AG09309 (cell line): ENCODE measurements around the gene SPEN.
"Not testable (repeated sequence)": the region's sequence is repeated elsewhere in the genome, so short reads cannot be mapped to it uniquely, and the experiment has no call there.

Experiments used
- DNase-seq: peaks from one replicate; pipeline ENCODE4 v3.0.0-alpha.2; 2010; ENCODE audit warnings: low read depth
- H3K4me3 ChIP-seq: 2 replicates; pipeline ENCODE4 v1.5.1; 2011; ENCODE audit warnings: mild to moderate bottlenecking, low read depth, low read length, moderate library complexity; ENCODE audit not compliant: control insufficient read depth
- TF ChIP-seq, protein P1 (sequence below): IDR thresholded peaks from 2 replicates; pipeline ENCODE4 v1.5.1; 2011; ENCODE audit warnings: mild to moderate bottlenecking, low read depth, low read length, inconsistent platforms; ENCODE audit not compliant: insufficient read depth, control insufficient read depth; ENCODE audit errors: missing control alignments

The SPEN gene

DNA sequence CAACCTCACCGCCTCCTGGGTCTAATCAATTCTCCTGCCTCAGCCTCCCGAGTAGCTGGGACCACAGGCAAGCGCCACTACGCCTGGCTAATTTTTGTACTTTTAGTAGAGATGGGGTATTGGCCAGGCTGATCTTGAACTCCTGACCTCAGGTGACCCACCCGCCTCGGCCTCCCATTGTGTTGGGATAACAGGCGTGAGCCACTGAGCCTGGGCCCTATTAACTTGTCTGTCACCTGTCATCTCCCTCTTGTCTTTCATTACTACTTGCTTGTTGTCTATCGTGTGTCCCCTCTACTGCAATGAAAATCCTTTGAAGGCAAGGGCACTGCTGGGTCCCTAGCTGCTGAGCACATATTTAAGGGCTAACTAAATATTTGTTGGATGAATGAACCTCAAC lies 43.4 kb upstream of the SPEN start:
- DNase-seq: no peak
- TF ChIP-seq, protein P1, sequence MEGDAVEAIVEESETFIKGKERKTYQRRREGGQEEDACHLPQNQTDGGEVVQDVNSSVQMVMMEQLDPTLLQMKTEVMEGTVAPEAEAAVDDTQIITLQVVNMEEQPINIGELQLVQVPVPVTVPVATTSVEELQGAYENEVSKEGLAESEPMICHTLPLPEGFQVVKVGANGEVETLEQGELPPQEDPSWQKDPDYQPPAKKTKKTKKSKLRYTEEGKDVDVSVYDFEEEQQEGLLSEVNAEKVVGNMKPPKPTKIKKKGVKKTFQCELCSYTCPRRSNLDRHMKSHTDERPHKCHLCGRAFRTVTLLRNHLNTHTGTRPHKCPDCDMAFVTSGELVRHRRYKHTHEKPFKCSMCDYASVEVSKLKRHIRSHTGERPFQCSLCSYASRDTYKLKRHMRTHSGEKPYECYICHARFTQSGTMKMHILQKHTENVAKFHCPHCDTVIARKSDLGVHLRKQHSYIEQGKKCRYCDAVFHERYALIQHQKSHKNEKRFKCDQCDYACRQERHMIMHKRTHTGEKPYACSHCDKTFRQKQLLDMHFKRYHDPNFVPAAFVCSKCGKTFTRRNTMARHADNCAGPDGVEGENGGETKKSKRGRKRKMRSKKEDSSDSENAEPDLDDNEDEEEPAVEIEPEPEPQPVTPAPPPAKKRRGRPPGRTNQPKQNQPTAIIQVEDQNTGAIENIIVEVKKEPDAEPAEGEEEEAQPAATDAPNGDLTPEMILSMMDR: no peak
- H3K4me3 ChIP-seq: no peak overlapping the region

DNA sequence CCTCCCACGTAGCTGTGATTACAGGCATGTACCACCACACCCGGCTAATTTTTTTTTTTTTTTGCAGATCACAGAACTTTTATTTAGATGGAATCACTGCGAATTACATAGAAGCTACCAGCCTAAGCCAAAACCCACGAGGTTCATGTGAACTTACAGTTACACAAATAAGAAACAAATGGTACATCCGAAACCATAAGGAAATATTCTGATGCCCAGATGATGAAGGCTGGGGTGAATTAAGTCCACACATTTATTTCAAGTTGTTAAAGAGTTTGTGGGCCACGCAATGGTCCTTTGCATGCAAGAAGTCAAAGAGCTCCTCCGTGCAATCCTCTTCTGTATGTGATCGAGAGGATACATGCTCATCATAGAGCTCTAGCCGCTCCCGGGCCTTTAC lies 40.4 kb upstream of the SPEN start:
- no peak for DNase-seq
- TF ChIP-seq, protein P1: no peak
- H3K4me3 ChIP-seq: no peak overlapping the region

GRCh38 chr1:15807549-15807948 lies 40.0 kb upstream of the SPEN start, which contains the start of gene UQCRHL:
Gene UQCRHL (minus strand): TSS chr1:15807649. CDS start chr1:15807649, 0 bp downstream.
- not testable (repeated sequence) for H3K4me3 ChIP-seq, DNase-seq

- DNase-seq: no peak
- TF ChIP-seq, protein P1: no peak
- no peak overlapping the region for H3K4me3 ChIP-seq
These were observed 38.6 kb upstream of the SPEN start for GRCh38 chr1:15808955-15809354.

DNA sequence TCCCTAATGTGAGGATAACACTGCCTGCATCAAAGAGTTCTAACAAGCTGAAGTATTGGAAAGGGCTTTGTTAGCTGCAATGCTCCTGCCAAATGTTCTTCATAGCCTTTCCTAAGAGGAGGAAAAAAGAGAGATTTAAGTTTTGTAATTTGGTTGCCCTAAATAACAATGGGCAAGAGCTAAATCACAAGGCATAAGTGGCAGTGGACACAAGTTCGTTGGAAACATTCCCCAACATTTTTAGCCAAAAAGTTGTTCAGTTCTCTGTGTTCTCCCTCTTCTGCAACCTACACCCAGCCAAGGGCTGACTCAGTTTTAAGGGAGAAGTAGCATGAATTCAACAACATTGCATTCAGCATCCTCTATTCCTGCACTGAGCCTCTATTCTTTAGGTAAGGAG lies 37.4 kb upstream of the SPEN start:
- no peak for DNase-seq

DNA sequence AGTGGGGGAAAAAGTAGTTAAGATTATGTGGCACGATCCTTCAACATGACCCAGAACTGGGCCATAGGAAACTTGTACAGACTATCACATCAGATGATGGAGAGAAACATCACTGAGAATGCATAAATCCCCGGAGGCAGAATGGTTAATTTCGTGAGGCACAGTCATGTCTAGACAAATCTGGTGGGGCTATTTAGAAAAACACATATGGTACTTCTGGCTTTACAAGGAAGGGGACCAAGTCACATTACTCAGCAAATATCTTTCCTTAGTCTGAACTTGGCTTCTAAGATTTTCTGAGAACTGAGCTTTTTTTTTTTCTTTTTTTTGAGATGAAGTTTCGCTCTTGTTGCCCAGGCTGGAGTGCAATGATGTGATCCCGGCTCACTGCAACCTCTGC lies 30.8 kb upstream of the SPEN start:
- no peak overlapping the region for H3K4me3 ChIP-seq
- TF ChIP-seq, protein P1: no peak
- no peak for DNase-seq

More for the DNA sequence above, 37.4 kb upstream of the SPEN start:
- no peak overlapping the region for H3K4me3 ChIP-seq
- TF ChIP-seq, protein P1: no peak

DNA sequence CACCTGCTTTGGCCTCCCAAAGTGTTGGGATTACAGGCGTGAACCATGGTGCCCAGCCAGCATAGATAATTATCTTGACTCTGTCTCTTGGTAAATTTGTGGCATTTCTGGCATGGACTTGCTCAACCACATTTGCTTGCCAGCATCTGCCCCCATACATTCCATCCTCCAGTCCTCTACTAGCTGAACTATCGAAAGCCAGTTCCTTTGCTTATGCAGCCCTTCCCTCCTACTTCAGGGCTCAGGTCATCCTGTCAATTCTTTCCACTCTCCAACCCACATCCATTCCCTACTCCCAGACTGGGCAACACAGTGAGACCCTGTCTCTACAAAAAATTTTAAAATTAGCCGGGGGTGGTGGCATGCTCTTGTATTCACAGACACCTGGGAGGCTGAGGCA lies 27.0 kb upstream of the SPEN start:
- no peak overlapping the region for H3K4me3 ChIP-seq
- TF ChIP-seq, protein P1: no peak
- DNase-seq: no peak
